Smooth muscle cell (in vitro differentiated cells): ENCODE measurements around the gene AQP1. TPM values are rescaled to one million over a fixed set of nuclear protein-coding genes. Genes with fewer than 3 reads are reported as not detected.

Experiments used
- DNase-seq: peaks from one replicate; lab custom pipeline; 2025; ENCODE audit not compliant: unreplicated experiment; lab: John Stamatoyannopoulos, UW
- H2AFZ ChIP-seq: fragments of 200-600 bp; sonication (generic); 2 replicates; pipeline ENCODE4 v1.6.0; 2016; ENCODE audit warnings: antibody characterized with exemption, low read depth, mild to moderate bottlenecking
- H3F3A ChIP-seq: fragments of 200-600 bp; sonication (generic); 2 replicates; pipeline ENCODE4 v1.6.0; 2017; ENCODE audit warnings: antibody characterized with exemption, low read depth
- H3K27ac ChIP-seq: fragments of 200-600 bp; sonication (generic); 2 replicates; pipeline ENCODE4 v1.5.1; 2016; ENCODE audit warnings: low read depth, mild to moderate bottlenecking
- H3K27me3 ChIP-seq: fragments of 200-600 bp; sonication (generic); 2 replicates; pipeline ENCODE4 v1.6.1; 2016; ENCODE audit warnings: low read depth, mild to moderate bottlenecking
- H3K36me3 ChIP-seq: fragments of 200-600 bp; sonication (generic); 2 replicates; pipeline ENCODE4 v1.5.1; 2016; ENCODE audit warnings: low read depth
- H3K4me1 ChIP-seq: fragments of 200-600 bp; sonication (generic); 2 replicates; pipeline ENCODE4 v1.5.1; 2016; ENCODE audit warnings: low read depth
- H3K4me2 ChIP-seq: fragments of 200-600 bp; sonication (generic); 2 replicates; pipeline ENCODE4 v1.6.0; 2016; ENCODE audit warnings: mild to moderate bottlenecking
- H3K4me3 ChIP-seq: fragments of 200-600 bp; sonication (generic); 2 replicates; pipeline ENCODE4 v1.5.1; 2016; ENCODE audit warnings: mild to moderate bottlenecking
- H3K79me2 ChIP-seq: fragments of 200-600 bp; sonication (generic); 2 replicates; pipeline ENCODE4 v1.6.0; 2016; ENCODE audit warnings: low read depth, mild to moderate bottlenecking
- H3K9ac ChIP-seq: fragments of 200-600 bp; sonication (generic); 2 replicates; pipeline ENCODE4 v1.6.0; 2016; ENCODE audit warnings: low read depth
- H3K9me3 ChIP-seq: fragments of 200-600 bp; sonication (generic); replicated peaks from 2 replicates; pipeline ENCODE4 v1.5.1; 2016; ENCODE audit warnings: low read depth
- H4K20me1 ChIP-seq: fragments of 200-600 bp; sonication (generic); 2 replicates; pipeline ENCODE4 v1.6.0; 2016; ENCODE audit warnings: low read depth
- WGBS: methylation state at CpG from one replicate; pipeline ENCODE4 v1.1.7; 2016; ENCODE audit warnings: low lambda C conversion rate; 5-methylcytosine and 5-hydroxymethylcytosine counted together
- polyA plus RNA-seq: library from polyadenylated mRNA; unstranded; fragments of >200 nt; fragmentation: Nextera tagmentation; extraction: Ambion mirVana; gene quantifications from 2 replicates; pipeline ENCODE4 v1.2.1, GENCODE V29; 2016
- total RNA-seq: library from RNA; depleted of rRNA; stranded (reverse); fragments of >200 nt; gene quantifications from 2 replicates; pipeline ENCODE4 v1.2.3, GENCODE V29; 2014
- TF ChIP-seq, protein P1 (sequence below): fragments of 200-600 bp; sonication (generic); IDR thresholded peaks from 2 replicates; pipeline ENCODE4 v1.5.1; 2017; ENCODE audit warnings: borderline replicate concordance, mild to moderate bottlenecking, antibody characterized with exemption; ENCODE audit not compliant: insufficient read depth, poor library complexity, severe bottlenecking

AQP1 gene
- total and polyA plus RNA-seq, 2 experiments from 2014 or later, result 2,330 to 2,747 TPM

- Histone ChIP-seq H3K4me2 (no peak overlapping the region), H3K36me3 (no peaks in the 10 kb centered on the region), H3K79me2 (no peaks in the 10 kb centered on the region), H3K27ac (no peak overlapping the region), H3K9ac (no peak overlapping the region), H3K4me1 (peaks cover 8% of the 10 kb centered on the region), H3K4me3 (no peak overlapping the region), H3F3A (no peaks in the 10 kb centered on the region), H4K20me1 (no peaks in the 10 kb centered on the region), H3K9me3 (no peaks in the 10 kb centered on the region), H2AFZ (no peak overlapping the region), H3K27me3 (no peaks in the 10 kb centered on the region)
- 93% methylated on average over 4 of the region's 4 CpGs for WGBS
- TF ChIP-seq, protein P1, sequence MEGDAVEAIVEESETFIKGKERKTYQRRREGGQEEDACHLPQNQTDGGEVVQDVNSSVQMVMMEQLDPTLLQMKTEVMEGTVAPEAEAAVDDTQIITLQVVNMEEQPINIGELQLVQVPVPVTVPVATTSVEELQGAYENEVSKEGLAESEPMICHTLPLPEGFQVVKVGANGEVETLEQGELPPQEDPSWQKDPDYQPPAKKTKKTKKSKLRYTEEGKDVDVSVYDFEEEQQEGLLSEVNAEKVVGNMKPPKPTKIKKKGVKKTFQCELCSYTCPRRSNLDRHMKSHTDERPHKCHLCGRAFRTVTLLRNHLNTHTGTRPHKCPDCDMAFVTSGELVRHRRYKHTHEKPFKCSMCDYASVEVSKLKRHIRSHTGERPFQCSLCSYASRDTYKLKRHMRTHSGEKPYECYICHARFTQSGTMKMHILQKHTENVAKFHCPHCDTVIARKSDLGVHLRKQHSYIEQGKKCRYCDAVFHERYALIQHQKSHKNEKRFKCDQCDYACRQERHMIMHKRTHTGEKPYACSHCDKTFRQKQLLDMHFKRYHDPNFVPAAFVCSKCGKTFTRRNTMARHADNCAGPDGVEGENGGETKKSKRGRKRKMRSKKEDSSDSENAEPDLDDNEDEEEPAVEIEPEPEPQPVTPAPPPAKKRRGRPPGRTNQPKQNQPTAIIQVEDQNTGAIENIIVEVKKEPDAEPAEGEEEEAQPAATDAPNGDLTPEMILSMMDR, result no peak
- no peak for DNase-seq
Measured at GRCh38 chr7:30865076-30865475, 46.6 kb upstream of the AQP1 start.

- no peaks in the 10 kb centered on the region for H3F3A ChIP-seq
- TF ChIP-seq, protein P1, result no peak
- DNase-seq, result no peak
Measured at GRCh38 chr7:30865821-30866220, 45.8 kb upstream of the AQP1 start.

GRCh38 chr7:30866939-30867338 is 44.7 kb upstream of the AQP1 start:
- no peak overlapping the region for H3K27ac ChIP-seq
- H3K9me3 ChIP-seq, result no peaks in the 10 kb centered on the region
- TF ChIP-seq, protein P1, result no peak
- no peak overlapping the region for H2AFZ ChIP-seq
- H3F3A ChIP-seq, result no peaks in the 10 kb centered on the region
- no peak overlapping the region for H3K9ac ChIP-seq
- no peak overlapping the region for H3K4me3 ChIP-seq
- H3K27me3 ChIP-seq, result no peaks in the 10 kb centered on the region
- no peaks in the 10 kb centered on the region for H3K79me2 ChIP-seq
- H3K4me2 ChIP-seq, result no peak overlapping the region
- DNase-seq, result no peak
- 64% methylated on average over 7 of the region's 7 CpGs for WGBS
- H4K20me1 ChIP-seq, result no peaks in the 10 kb centered on the region
- no peaks in the 10 kb centered on the region for H3K36me3 ChIP-seq
- H3K4me1 ChIP-seq, result peaks cover 5% of the 10 kb centered on the region

More at GRCh38 chr7:30865821-30866220, 45.8 kb upstream of the AQP1 start:
- H3K4me2 ChIP-seq, result no peak overlapping the region
- H3K27me3 ChIP-seq, result no peaks in the 10 kb centered on the region
- no peaks in the 10 kb centered on the region for H4K20me1 ChIP-seq
- H3K4me3 ChIP-seq, result no peak overlapping the region
- H3K9ac ChIP-seq, result no peak overlapping the region
- no peak overlapping the region for H2AFZ ChIP-seq
- no peaks in the 10 kb centered on the region for H3K9me3 ChIP-seq
- no peaks in the 10 kb centered on the region for H3K36me3 ChIP-seq
- no peaks in the 10 kb centered on the region for H3K79me2 ChIP-seq
- peaks cover 5% of the 10 kb centered on the region for H3K4me1 ChIP-seq
- WGBS, result 93% methylated on average over 4 of the region's 4 CpGs
- H3K27ac ChIP-seq, result no peak overlapping the region

DNA sequence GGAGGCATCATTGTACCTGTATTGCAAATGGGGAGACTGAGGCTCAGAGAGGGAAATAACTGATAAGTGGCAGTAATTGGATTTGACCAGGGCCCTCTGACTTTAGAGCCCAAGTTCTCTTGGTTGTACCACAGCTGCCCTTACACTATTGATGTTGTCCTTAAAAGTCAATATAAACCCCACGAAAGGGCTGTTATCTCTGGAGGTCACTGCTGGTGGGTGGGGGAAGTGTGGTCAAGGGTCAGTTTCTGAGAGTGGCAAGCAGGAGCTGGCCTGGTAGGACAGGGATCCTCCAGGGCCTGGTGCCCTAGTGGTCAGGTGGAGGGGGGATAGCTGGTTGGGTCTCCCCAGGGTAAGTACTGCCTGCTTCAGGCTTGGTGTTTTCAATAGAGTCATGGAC is 44.2 kb upstream of the AQP1 start:
- no peak for DNase-seq
- H3F3A ChIP-seq, result no peaks in the 10 kb centered on the region
- no peak overlapping the region for H3K9ac ChIP-seq
- peaks cover 5% of the 10 kb centered on the region for H3K4me1 ChIP-seq
- no peaks in the 10 kb centered on the region for H3K79me2 ChIP-seq
- H4K20me1 ChIP-seq, result no peaks in the 10 kb centered on the region
- H3K27ac ChIP-seq, result no peak overlapping the region
- no peak overlapping the region for H3K4me3 ChIP-seq
- H3K36me3 ChIP-seq, result no peaks in the 10 kb centered on the region
- no peak overlapping the region for H3K4me2 ChIP-seq
- WGBS, result 95% methylated on average over 1 of the region's 1 CpG
- H3K27me3 ChIP-seq, result no peaks in the 10 kb centered on the region
- H3K9me3 ChIP-seq, result no peaks in the 10 kb centered on the region
- TF ChIP-seq, protein P1, result no peak
- H2AFZ ChIP-seq, result no peak overlapping the region
